Suprapubic skin (tissue), 3 donors: ENCODE data around the gene AGT.

Source experiments
- CTCF ChIP-seq, 2 donors: fragments of 200-600 bp in 1 of 2; fragments of 450-650 bp in 1 of 2; sonication (generic) in 1 of 2; IDR thresholded peaks; one replicate each; pipeline ENCODE4 v1.5.1; 2016 to 2019; ENCODE audit warnings: antibody characterized with exemption in 2 of 2, mild to moderate bottlenecking in 1 of 2, moderate library complexity in 1 of 2
- EP300 ChIP-seq: sonication (generic); formaldehyde crosslinking; IDR thresholded peaks from one replicate; pipeline ENCODE4 v1.6.1; 2017; ENCODE audit warnings: antibody characterized with exemption
- POLR2A ChIP-seq, 2 donors: fragments of 450-650 bp; IDR thresholded peaks; one replicate each; pipeline ENCODE4 v1.6.1; 2017; ENCODE audit warnings: antibody characterized with exemption in 2 of 2, mild to moderate bottlenecking in 2 of 2, moderate library complexity in 2 of 2

DNA sequence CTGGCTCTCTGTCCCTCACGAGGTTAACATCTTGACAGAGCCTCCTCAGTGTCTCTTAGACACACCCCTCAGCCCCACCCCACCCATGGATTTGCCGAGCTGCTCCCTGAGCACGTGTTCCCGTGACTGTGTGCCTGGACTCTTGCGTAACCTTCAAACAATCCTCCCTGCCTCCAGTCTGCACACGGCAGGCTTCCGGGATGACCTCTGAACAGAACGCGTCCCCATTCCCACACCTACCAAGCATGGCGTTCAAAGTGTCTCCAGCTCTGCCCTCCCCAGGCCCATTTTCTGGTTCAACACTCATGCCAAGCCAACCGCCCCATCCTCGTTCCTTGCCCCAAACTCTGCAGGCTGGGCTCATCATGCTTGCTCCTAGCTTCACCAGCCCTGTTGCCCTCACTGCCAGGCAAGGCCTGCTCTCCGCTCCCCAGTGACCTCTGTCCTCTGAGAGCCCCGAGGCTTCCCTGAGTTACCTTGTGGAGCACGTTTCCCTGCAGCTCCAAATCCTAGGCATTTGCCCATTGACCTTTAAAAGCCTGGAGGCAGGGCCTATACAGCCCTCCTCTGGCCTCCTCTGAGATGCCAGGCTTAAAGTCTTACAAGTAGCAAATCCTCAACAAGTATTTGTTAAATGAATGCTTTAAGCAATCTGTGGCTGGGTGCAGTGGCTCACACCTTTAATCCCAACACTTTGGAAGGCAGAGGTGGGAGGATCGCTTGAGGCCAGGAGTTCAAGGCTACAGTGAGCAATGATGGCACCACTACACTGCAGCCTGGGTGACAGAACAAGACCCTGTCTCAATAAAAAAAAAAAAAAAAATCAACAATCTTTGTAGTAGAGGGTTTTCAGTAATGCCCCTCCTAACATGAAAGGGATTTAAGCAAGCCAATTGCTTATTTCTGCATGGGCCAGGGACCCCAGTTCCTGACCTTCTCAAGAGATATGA lies 5.0 kb downstream of the AGT start:
- no peak for TF ChIP-seq CTCF (IDR thresholded peaks at IDR 0.05)
- no peak for TF ChIP-seq POLR2A (IDR thresholded peaks at IDR 0.05)
- TF ChIP-seq EP300, result no peak
